Activated CD8-positive, alpha-beta memory T cell treated with anti-CD3 and anti-CD28 coated beads, Interleukin-2, amount 50 U/mL, for 1 hour (primary cell): ENCODE results near the gene SLC25A30.

Source experiments
- DNase-seq: peaks from one replicate; pipeline ENCODE4 v3.0.0-alpha.2; 2020; ENCODE audit errors: extremely low read depth

SLC25A30 gene, protein sequence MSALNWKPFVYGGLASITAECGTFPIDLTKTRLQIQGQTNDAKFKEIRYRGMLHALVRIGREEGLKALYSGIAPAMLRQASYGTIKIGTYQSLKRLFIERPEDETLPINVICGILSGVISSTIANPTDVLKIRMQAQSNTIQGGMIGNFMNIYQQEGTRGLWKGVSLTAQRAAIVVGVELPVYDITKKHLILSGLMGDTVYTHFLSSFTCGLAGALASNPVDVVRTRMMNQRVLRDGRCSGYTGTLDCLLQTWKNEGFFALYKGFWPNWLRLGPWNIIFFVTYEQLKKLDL

DNA sequence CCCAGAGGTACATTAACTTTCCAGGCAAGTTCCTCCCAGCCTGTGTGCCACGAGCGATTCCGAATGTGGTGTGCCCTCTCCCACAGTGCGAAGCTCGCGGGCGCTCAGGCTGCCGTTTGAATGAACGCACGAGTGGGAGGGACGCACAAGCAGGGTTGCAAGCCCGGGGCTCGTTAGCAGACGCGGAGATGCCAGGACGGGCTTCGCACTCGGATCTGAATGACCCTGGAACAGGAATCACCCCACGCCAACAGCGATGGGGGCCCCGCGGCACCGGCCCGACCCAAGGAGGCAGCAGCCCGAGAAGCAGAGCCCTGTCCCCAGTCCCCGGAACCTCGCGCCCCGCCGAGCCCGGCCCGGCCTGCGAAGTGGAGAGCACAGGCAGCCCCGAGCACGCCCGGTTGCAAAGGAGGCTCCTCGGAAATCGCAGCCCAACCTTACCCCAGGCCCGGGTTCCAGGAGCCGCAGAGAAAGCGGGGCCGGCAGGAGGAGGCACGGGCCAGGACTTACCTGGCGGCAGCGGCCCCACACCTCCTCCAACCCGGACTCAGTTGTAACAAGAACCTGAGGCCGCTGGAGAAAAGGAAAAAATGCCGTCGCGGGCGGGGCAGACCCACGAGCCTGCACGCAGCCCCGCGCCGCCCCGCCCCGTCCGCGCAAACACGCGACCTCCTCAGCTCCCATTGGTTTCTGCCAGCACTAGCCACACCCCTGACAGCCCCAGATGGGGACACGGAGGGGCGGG lies at the start of gene SLC25A30:
TSS of gene SLC25A30 (minus strand) at position 584 of the 745 bp plus-strand sequence. CDS start 6,948 bp downstream, outside the sequence.
- peak; percentile 79 for DNase-seq

DNA sequence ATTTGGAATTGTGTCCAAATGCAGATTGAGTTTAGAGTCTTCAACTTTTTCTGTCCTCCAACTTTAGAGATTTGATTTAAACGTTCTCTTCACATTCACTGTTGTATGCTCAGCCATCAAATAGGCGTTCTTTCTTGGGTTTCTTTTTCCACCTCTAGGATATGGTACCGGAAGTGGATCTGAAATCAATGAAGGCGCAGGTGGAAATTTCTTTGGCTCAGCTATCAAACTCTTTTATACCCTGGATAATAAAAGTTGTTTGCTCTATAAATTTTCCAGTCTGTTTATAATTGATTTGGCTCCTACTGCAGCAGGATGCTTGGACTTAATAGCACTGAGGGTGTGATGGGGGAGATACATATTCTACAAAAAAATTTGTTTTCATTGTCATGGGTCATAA lies 48.2 kb upstream of the SLC25A30 start:
- no peak for DNase-seq

GRCh38 chr13:45464687-45465453 lies 46.7 kb upstream of the SLC25A30 start, which contains the start of gene COG3:
TSS of gene COG3 (plus strand) at chr13:45464939. CDS start at chr13:45465037, 98 bp downstream.
- peak; percentile 87 for DNase-seq

DNA sequence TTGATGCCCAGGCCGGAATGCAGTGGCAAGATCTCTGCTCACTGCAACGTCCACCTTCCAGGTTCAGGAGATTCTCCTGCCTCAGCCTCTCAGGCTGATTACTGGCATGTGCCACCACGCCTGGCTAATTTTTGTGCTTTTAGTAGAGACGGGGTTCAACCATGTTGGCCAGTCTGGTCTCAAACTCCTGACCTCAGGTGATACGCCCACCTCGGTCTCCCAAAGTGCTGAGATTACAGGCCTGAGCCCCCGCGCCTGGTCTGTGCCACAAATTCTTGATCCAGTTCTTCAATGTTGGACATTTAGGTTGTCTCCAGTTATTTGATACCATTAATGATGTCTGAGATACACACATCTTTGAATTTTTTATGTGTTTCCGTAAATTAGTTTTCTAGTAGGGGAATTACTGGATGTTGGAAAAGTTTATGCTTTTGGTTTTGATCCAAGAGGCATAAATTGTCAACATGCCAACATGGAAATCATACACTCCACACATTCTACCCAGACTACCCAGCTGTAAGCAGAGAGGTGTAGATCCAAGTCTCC lies 46.0 kb upstream of the SLC25A30 start:
- DNase-seq, result no peak

GRCh38 chr13:45456196-45456972 lies 38.2 kb upstream of the SLC25A30 start:
- no peak for DNase-seq

- DNase-seq, result no peak
These were observed 36.0 kb upstream of the SLC25A30 start for GRCh38 chr13:45454204-45454603.

DNA sequence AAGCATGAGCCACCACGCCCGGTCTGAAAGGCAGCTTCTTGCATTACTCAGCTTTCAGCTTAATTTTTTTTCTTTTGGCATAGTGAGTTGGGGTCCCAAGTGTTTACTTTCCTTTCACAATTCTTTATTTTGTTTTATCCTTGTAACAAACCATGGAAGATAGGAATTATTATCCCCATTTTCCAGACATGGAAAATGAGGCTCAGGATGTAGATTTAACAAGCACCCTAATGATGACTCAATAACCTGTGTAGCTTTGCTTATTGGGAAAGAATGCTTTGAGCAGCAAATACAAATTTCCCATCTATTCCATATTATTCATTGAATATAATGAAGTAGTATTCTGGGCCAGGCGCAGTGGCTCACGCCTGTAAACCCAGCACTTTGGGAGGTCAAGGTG lies 33.1 kb upstream of the SLC25A30 start:
- DNase-seq, result no peak

DNA sequence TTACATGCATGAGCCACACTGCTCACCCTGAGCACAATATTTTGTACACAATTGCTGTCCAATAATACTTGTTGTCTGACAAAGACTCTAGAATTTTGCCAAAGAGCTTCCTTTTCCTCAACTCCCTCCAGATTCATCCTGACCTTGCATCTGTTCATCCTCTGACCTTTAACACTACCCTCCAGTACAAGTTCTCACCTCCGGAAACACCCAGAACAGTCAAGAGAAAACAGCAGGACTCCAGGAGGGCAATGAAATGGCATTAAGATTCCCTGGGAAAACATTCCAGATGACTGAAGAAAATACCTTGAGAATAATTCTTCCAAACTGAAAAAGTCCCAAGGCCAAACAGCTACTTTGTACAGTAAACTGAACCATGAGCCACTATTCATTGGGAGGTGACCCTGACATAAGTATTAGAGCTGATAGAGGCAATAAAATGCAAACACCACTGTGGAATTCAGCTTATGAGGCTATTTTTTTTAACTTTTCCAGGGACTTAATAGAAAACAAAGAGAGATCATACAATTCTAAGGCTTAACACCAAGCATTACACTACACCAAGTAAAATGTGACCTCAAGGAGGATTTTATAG lies 30.9 kb upstream of the SLC25A30 start:
- no peak for DNase-seq

DNA sequence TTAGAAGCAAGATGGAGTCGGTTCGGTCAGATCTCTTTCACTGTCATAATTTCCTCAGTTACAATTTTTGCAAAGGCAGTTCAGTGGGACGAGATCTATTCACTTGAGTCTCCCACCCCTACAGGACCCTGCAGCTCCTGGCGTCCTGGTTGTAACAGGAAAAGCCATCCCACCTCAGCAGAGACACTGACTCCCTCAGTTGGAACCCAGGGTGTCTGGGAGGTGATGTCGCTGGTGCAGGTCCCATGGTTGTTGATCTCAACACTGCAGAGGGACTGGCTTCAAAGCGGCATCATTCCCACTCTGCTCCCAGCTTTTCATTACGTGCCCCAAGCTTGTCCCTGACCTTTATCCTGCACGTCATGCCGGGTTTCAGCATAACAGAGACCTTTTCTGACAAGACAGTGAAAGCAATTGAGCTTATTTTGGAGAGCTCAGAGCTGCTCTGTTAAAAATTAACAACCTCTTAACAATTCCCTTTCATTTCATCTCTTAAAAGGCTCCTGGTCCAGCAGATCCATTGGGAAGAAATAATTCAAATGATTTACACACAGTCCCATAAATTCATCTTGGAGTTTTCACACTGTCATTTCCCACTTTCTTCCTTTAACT lies 29.0 kb upstream of the SLC25A30 start:
- DNase-seq, result no peak

DNA sequence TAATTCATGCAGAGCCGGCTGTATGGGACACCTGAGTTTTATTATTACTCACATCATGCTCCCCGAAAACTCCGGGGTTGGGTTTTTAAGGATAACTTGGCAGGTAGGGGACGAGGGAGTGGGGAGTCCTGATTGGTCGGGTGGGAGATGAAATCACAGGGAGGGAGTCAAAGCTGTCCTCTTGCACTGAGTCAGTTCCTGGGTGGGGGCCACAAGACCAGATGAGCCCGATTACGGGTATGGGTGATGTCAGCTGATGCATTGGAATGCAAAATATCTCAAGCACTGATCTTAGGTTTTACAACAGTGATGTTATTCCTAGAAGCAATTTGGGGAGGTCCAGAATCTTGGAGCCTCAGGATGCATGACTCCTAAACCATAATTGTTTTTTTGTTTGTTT lies 28.0 kb upstream of the SLC25A30 start:
- no peak for DNase-seq

GRCh38 chr13:45445053-45445452 lies 26.9 kb upstream of the SLC25A30 start:
- no peak for DNase-seq

DNA sequence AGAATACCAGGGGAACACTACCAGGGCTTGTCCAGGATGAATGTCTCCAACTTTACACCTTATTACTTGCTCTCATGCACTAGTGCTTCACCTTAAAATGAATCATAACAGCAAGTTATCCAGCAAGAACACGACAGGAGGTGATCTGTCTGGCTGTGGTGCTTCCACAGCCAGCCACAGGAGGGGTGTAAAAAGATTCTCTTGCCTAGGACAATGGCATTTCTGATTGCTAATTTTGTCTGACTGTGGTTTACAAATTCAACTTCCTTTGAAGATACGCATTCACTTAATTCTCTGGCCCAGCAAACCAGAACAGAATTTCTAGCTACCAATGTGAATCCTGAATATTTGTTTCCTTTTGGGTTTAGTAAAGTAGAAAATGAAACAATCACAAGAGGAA lies 23.5 kb upstream of the SLC25A30 start:
- no peak for DNase-seq

GRCh38 chr13:45439781-45440462 lies 21.7 kb upstream of the SLC25A30 start:
- no peak for DNase-seq

GRCh38 chr13:45439008-45439407 lies 20.8 kb upstream of the SLC25A30 start:
- no peak for DNase-seq

GRCh38 chr13:45437947-45438346 lies 19.8 kb upstream of the SLC25A30 start:
- DNase-seq, result no peak

GRCh38 chr13:45436953-45437352 lies 18.8 kb upstream of the SLC25A30 start:
- DNase-seq, result no peak

- no peak for DNase-seq
These were observed 18.2 kb upstream of the SLC25A30 start for GRCh38 chr13:45436332-45436731.

GRCh38 chr13:45434556-45435371 lies 16.6 kb upstream of the SLC25A30 start:
- no peak for DNase-seq

DNA sequence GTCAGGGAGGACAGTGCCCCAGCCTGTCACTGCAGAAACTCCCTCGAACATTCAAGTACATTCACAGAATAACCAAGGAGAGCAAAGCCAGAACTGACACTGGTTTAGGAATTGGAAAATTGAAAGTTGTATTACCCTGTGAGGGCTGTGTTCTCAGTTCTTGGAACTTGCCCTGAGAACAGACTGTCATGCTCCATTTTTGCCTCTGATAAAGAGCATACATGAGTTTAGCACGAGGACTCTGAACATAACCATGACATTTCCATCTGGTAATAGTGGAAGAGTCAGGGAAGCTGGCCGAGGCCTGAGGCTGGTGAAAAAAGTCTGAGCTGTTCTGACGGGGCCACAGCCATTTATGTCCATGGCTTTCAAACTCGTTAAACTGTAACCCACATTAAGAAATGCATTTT lies 15.2 kb upstream of the SLC25A30 start:
- no peak for DNase-seq
